Natural killer cell treated with Interleukin-12 subunit alpha and Interleukin-12 subunit beta and Interleukin-15 and Interleukin-18, amount 100 ng/mL, for 72 hours (primary cell): ENCODE results near the gene LRRC38. TPM values are rescaled to one million over a fixed set of nuclear protein-coding genes. Genes with fewer than 3 reads are reported as not detected.
"Not testable (repeated sequence)": the region's sequence is repeated elsewhere in the genome, so short reads cannot be mapped to it uniquely, and the experiment has no call there.

Experiments used
- ATAC-seq, 2 donors: fragments of 150-1000 bp; cut with Tn5 transposase in 1 of 2; sonication (Bioruptor Pico), chemical (Tn5 transposase) in 1 of 2; 2 replicates each; pipeline ENCODE4 v1.10.0; 2021
- DNase-seq: peaks from one replicate; pipeline ENCODE4 v3.0.0; 2022; ENCODE audit warnings: low spot score
- H3K27ac Mint-ChIP-seq, 2 donors: 1 replicate in 1 of 2; 2 replicates in 1 of 2; pipeline ENCODE4 v1.8.0; 2022; ENCODE audit warnings: mixed read lengths in 2 of 2, mild to moderate bottlenecking in 1 of 2, moderate library complexity in 1 of 2
- H3K27me3 Mint-ChIP-seq, 2 donors: 1 replicate in 1 of 2; 2 replicates in 1 of 2; pipeline ENCODE4 v1.8.0; 2022; ENCODE audit warnings: mixed read lengths in 2 of 2
- H3K36me3 Mint-ChIP-seq: one replicate; pipeline ENCODE4 v1.8.0; 2022; ENCODE audit warnings: mixed read lengths
- H3K4me1 Mint-ChIP-seq, 2 donors: 1 replicate in 1 of 2; 2 replicates in 1 of 2; pipeline ENCODE4 v1.8.0; 2022; ENCODE audit warnings: low read depth in 2 of 2, mixed read lengths in 2 of 2, mild to moderate bottlenecking in 1 of 2
- H3K4me3 Mint-ChIP-seq: one replicate; pipeline ENCODE4 v1.8.0; 2022; ENCODE audit warnings: mixed read lengths
- H3K9me3 Mint-ChIP-seq: 2 replicates; pipeline ENCODE4 v1.8.0; 2022; ENCODE audit warnings: mixed read lengths
- total RNA-seq, 2 donors: library from RNA; stranded (reverse); gene quantifications; one replicate each; pipeline ENCODE4 v1.2.3, GENCODE V29; 2022

LRRC38 gene
- total RNA-seq, 2 donors from 2014 or later: not detected

DNA sequence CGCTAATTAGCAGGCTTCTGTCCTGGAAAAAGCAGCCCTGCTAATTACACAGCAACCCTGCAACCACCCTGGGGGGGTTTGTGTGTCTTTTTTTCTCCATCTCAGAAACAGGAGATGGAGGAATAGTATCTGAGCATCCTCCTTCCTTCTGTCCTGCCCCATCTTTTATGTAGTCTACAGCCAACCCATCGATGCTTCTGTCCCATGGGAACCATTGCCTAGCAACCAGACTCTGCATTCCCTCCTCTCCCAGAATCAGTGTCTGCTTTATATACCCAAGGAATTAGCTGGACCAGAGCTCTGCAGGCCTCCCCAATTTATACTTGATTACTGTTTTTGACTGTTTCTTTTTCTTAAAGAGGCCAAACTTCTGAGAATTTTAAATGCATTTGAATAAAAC lies 35.1 kb downstream of the LRRC38 start:
- no peak for DNase-seq
- H3K9me3 Mint-ChIP-seq: no peaks in the 10 kb centered on the region
- ATAC-seq: no peak
- no peak overlapping the region for H3K27ac Mint-ChIP-seq
- H3K27me3 Mint-ChIP-seq: peaks cover 0 to 9% of the 10 kb centered on the region in 2 donors
- H3K4me1 Mint-ChIP-seq: peaks cover 0 to 2% of the 10 kb centered on the region in 2 donors
- no peak overlapping the region for H3K4me3 Mint-ChIP-seq
- no peaks in the 10 kb centered on the region for H3K36me3 Mint-ChIP-seq

DNA sequence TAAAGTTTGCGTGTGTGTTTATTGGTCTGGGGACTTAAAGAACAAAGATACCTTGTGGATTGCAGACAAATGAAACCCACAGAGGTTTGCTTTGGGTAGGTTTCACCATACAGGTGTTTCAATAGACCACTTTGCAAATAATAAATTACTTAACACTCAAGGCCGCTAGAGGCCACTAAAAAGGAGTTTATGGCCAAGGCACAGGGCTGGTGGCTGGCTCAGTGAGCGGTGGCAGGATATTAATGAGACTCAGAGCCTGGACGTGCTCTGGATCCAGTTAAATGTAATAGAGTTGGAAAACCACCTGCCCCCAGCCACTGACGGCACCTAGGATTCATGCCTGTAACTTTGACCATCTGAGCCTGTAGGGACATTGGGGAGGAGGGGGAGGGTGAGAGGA lies 44.5 kb downstream of the LRRC38 start:
- Mint-ChIP-seq H3K9me3 (no peaks in the 10 kb centered on the region), H3K36me3 (no peaks in the 10 kb centered on the region), H3K27ac (no peak overlapping the region), H3K4me1 (no peaks in the 10 kb centered on the region), H3K27me3 (no peaks in the 10 kb centered on the region), H3K4me3 (no peak overlapping the region)
- ATAC-seq (no peak), DNase-seq (no peak)

DNA sequence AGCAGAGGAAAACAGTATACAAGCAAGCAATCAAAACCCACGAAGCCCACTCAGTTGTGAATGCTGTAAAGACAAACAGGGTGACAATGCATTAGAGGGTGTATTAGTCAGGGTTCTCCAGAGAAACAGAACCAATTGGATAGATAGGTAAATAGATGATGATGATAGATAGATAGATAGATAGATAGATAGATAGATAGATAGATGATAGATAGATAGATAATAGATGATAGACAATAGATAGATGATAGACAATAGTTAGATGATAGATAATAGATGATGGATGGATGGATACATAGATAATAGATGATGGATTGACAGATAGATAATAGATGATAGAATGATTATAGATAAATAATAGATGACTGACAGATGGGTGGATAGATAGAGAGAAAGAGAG lies 48.3 kb downstream of the LRRC38 start:
- Mint-ChIP-seq H3K36me3 (no peaks in the 10 kb centered on the region), H3K4me1 (no peaks in the 10 kb centered on the region), H3K27me3 (peaks cover 0 to 2% of the 10 kb centered on the region in 2 donors), H3K4me3 (no peak overlapping the region), H3K27ac (no peak overlapping the region), H3K9me3 (no peaks in the 10 kb centered on the region)
- ATAC-seq (no peak), DNase-seq (no peak)

DNA sequence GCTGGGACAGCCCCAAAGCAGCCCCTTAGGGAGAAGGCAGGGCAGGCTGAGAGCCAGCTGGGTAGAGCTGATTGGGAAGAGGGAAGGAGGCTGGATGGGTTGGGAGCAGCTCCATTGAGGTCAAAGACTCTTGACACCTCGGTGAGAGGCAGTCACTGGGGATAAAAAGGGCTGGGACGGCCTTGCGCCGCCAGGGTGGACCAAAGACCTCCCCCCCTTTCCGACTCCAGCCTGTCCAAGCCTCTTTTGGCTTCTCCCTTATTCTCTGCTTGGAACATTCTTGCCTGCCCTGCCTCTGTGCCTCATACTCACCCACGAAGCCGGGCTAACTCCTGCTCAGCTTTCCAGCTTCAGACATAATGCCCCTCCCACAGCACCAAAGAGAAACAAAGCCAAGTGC lies 51.1 kb downstream of the LRRC38 start:
- DNase-seq: no peak
- Mint-ChIP-seq H3K27ac (no peak overlapping the region), H3K4me3 (no peak overlapping the region), H3K9me3 (no peaks in the 10 kb centered on the region), H3K4me1 (no peaks in the 10 kb centered on the region), H3K36me3 (no peaks in the 10 kb centered on the region), H3K27me3 (peaks cover 2 to 11% of the 10 kb centered on the region in 2 donors)
- no peak for ATAC-seq

DNA sequence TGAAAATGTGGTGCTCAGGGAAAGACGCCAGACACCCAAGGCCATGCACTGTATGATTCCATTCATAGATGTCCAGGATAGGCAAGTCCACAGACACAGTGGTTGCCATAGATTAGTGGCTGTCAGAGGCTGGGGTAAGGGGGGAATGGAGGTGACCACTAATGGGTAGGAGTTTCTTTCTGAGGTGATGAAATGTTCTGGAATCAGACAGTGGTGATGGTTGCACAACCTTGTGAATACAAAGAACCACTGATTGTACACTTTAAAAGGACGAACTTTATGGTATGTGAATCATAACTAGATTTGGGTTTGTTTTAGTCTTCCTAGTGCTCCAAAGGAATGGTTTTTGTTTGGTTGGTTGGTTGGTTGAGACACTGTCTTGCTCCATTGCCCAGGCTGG lies 51.8 kb downstream of the LRRC38 start:
- no peak for ATAC-seq

DNA sequence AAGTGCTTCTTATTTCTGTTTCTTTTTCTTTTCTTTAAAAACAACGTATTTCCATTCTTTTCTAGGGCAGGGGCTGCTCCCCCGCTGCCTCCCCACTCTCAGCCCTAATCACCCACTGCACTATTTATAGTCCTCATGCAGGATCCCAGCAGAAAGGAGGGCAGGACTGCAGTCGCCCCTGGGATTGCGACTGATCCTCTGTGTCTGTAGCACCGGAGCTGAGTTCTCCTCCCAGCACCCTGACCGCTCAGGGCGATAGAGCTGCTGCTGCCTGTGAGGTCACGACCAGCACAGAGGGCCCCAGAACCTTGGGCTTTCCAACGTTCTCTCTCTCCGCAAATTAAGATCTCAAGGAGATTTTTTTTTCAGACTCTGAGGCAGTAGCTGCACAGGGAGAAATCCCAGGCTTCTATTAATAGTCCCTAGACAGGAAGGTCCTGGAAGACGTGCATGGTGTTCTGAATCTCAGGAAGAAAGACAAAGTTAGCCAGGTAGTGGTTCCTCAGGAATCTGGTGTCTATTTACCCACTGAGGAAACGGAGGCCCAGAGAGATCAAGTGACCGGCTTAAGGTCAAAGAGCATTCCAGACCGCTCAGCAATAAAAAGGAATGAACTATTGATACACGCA lies 56.8 kb downstream of the LRRC38 start:
- Mint-ChIP-seq H3K27me3 (peaks cover 0 to 16% of the 10 kb centered on the region in 2 donors), H3K9me3 (no peaks in the 10 kb centered on the region), H3K27ac (no peak overlapping the region), H3K4me3 (no peak overlapping the region), H3K4me1 (no peaks in the 10 kb centered on the region), H3K36me3 (no peaks in the 10 kb centered on the region)
- ATAC-seq: no peak
- no peak for DNase-seq

More for the DNA sequence above, 51.8 kb downstream of the LRRC38 start:
- Mint-ChIP-seq H3K27ac (no peak overlapping the region), H3K4me3 (no peak overlapping the region), H3K9me3 (no peaks in the 10 kb centered on the region), H3K27me3 (peaks cover 2 to 16% of the 10 kb centered on the region in 2 donors), H3K4me1 (no peaks in the 10 kb centered on the region), H3K36me3 (no peaks in the 10 kb centered on the region)
- no peak for DNase-seq

DNA sequence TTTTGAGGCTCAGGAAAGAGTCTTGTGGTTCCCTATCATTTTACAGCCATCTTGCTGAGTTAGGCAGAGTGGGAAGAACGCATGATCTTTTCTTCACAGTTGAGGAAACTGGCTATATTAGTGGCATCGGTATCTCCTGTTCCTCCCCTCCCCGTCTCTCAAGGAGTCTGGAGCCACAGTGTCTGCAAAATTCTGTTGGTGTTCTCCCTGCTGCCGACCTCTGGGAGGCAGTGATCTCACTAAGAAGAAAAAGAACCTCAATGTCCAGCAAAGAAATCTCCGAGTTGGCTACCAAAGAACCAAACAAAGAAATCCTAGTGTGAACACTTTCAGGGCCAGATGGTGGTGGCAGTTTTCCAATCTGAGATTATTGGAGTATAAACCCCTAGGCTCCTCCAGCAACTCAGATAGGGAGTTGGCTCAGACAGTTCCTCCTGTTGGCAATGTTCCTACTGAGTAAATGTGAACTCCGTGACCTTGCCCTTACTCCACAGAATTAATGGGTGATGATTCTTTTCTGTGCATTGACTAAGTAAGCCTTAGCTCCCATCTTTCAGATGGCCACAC lies 62.3 kb downstream of the LRRC38 start:
- Mint-ChIP-seq H3K36me3 (no peaks in the 10 kb centered on the region), H3K9me3 (no peaks in the 10 kb centered on the region), H3K4me1 (no peaks in the 10 kb centered on the region), H3K27me3 (no peaks in the 10 kb centered on the region), H3K27ac (no peak overlapping the region), H3K4me3 (no peak overlapping the region)
- ATAC-seq (no peak), DNase-seq (no peak)

DNA sequence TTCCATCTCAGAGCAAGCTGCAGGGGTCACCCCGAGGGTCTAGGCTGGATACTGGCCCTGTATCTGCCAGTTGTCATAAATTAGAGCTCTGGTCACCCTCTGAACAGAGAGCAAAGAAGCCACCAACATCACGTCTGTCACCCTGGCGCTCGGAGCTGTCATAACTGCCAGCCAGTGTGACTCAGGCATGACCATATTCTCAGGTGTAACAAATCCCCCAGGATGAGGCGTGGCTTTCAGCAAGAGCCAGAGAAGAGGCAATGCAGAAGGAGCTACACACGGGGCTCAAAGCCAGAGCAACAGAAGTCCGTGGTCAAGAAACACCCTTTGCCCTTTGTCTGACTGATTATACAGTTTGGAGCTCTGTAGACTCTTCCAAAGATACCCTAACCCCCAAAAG lies 63.6 kb downstream of the LRRC38 start:
- H3K36me3 Mint-ChIP-seq: no peaks in the 10 kb centered on the region
- no peaks in the 10 kb centered on the region for H3K9me3 Mint-ChIP-seq
- DNase-seq: no peak
- no peaks in the 10 kb centered on the region for H3K4me1 Mint-ChIP-seq
- no peak for ATAC-seq
- no peak overlapping the region for H3K27ac Mint-ChIP-seq
- no peaks in the 10 kb centered on the region for H3K27me3 Mint-ChIP-seq
- no peak overlapping the region for H3K4me3 Mint-ChIP-seq

DNA sequence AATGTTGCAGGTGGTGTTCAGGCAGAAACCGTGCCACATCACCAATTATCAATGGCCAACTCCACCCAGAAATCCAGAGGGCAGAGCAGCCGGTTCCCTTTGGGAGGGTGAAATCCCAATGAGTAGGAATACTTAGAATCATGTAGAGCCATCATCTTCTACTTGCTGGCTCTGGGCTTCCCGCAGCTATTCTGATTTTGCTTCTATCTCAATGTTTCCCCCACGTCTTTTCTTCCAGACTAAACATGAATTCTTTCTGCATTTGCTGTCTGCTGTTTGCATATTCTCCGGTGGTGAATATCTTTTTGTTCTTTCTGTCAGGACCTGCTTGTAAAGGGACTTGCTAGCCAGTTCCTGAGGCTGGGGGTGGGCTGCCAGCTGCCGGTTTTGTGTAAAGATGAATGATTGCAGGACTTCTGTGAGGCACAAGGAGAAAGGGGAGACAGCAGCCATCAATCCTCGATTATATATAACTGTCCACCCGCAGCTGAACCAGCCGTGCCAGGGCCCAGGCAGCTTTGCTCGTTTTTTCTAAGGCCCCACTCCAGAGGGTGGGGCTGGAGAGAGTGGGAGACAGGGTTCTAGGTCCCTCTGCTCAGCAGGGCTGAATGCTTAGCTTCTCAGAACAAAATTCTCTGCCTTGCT lies 70.3 kb downstream of the LRRC38 start:
- no peaks in the 10 kb centered on the region for H3K36me3 Mint-ChIP-seq
- H3K27me3 Mint-ChIP-seq: no peaks in the 10 kb centered on the region
- no peak overlapping the region for H3K27ac Mint-ChIP-seq
- ATAC-seq: peak in 1 of 2 donors; percentile 61
- no peak for DNase-seq
- H3K4me3 Mint-ChIP-seq: no peak overlapping the region
- no peaks in the 10 kb centered on the region for H3K9me3 Mint-ChIP-seq
- H3K4me1 Mint-ChIP-seq: no peaks in the 10 kb centered on the region

DNA sequence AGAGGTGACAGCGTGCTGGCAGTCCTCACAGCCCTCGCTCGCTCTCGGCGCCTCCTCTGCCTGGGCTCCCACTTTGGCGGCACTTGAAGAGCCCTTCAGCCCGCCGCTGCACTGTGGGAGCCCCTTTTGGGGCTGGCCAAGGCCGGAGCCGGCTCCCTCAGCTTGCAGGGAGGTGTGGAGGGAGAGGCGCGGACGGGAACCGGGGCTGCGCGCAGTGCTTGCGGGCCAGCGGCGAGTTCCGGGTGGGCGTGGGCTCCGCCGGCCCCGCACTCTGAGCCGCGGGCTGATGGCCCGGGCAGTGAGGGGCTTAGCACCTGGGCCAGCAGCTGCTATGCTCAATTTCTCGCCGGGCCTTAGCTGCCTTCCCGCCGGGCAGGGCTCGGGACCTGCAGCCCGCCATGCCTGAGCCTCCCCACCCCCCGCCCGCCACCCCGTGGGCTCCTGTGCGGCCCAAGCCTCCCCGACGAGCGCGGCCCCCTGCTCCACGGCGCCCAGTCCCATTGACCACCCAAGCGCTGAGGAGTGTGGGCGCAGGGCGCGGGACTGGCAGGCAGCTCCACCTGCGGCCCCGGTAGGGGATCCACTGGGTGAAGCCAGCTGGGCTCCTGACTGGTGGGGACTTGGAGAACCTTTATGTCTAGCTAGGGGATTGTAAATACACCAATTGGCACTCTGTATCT lies 74.6 kb downstream of the LRRC38 start:
- H3K4me1 Mint-ChIP-seq, H3K27ac Mint-ChIP-seq, H3K27me3 Mint-ChIP-seq, DNase-seq, H3K9me3 Mint-ChIP-seq, ATAC-seq, H3K4me3 Mint-ChIP-seq, H3K36me3 Mint-ChIP-seq: not testable (repeated sequence)

DNA sequence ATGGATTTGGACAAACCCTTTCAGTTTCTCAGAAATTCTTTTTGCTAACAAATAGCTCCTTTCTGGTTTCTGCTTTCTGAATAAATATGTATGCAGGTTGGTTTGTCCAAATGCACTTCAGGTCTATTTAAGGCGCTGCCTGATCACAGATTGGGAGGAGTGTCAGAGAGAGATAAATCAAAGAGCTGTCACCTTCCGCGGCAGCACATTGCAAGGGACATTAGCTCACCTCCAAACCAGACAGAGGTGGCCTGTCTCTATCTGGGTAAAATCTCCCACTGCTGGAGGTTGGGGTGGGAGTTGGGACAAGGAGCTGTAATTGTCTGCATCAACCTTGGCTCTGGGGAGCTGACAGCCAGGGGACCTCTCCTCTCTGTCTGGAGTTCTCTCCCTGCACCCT lies 78.3 kb downstream of the LRRC38 start:
- DNase-seq (no peak), ATAC-seq (peak in 1 of 2 donors; percentile 11)
- Mint-ChIP-seq H3K36me3 (no peaks in the 10 kb centered on the region), H3K9me3 (no peaks in the 10 kb centered on the region), H3K27ac (no peak overlapping the region), H3K4me1 (no peaks in the 10 kb centered on the region), H3K27me3 (no peaks in the 10 kb centered on the region), H3K4me3 (no peak overlapping the region)

DNA sequence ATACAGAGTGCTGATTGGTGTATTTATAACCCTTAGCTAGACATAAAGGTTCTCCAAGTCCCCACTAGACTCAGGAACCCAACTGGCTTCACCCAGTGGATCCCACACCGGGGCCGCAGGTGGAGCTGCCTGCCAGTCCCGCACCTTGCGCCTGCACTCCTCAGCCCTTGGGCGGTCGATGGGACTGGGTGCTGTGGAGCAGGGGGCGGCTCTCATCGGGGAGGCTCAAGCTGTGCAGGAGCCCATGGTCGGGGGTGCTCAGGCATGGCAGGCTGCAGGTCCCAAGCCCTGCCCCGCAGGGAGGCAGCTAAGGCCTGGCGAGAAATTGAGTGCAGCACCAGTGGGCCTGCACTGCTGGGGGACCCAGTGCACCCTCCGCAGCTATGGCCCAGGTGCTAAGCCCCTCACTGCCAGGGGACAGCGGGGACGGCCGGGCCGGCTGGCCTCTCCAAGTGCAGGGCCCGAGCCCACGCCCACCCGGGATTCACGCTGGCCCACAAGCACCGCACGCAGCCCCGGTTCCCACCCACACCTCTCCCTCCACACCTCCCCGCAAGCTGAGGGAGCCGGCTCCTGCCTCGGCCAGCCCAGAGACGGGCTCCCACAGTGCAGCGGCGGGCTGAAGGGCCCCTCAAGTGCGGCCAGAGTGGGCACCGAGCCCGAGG lies 80.0 kb downstream of the LRRC38 start:
- not testable (repeated sequence) for H3K4me1 Mint-ChIP-seq, H3K36me3 Mint-ChIP-seq, H3K27ac Mint-ChIP-seq, H3K27me3 Mint-ChIP-seq, ATAC-seq, H3K9me3 Mint-ChIP-seq, H3K4me3 Mint-ChIP-seq, DNase-seq

DNA sequence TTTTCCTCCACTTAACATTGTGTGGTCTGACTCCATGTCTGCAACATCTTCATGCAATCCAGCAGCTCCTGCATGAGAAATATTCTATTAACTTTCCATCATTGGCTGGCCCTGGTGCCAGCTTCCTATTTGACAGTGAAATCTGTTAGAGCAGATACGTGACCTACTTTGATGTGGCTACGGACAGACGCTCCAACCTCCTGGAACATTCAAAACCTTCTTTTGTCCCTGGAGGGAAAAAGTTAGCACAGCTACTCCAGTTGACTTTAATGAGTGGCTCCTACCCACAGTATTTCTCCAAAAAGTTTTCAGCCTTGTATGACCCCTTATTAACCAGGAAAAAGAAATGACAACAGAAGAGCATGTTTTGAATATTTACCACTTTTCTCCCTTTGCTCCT lies 81.6 kb downstream of the LRRC38 start:
- H3K4me1 Mint-ChIP-seq: no peaks in the 10 kb centered on the region
- no peak overlapping the region for H3K27ac Mint-ChIP-seq
- peaks cover 0 to 8% of the 10 kb centered on the region in 2 donors for H3K27me3 Mint-ChIP-seq
- DNase-seq (no peak), ATAC-seq (no peak)
- H3K4me3 Mint-ChIP-seq: no peak overlapping the region
- no peaks in the 10 kb centered on the region for H3K36me3 Mint-ChIP-seq
- no peaks in the 10 kb centered on the region for H3K9me3 Mint-ChIP-seq

DNA sequence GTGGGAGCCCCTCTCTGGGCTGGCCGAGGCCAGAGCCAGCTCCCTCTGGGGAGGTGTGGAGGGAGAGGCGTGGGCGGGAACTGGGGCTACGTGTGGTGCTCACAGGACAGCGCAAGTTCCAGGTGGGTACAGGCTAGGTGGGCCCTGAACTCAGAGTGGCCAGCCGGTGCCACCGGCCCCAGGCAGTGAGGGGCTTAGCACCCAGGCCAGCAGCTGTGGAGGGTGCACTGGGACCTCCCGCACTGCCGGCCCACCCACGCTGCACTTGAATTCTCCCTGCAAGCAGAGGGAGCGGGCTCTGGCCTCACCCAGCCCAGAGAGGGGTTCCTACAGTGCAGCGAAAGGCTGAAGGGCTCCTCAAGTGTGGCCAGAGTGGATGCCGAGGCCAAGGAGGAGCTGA lies 83.3 kb downstream of the LRRC38 start:
- H3K9me3 Mint-ChIP-seq: no peaks in the 10 kb centered on the region
- peaks cover 0 to 8% of the 10 kb centered on the region in 2 donors for H3K27me3 Mint-ChIP-seq
- DNase-seq (no peak), ATAC-seq (peak; percentile 27 to 40)
- H3K27ac Mint-ChIP-seq: no peak overlapping the region
- no peaks in the 10 kb centered on the region for H3K36me3 Mint-ChIP-seq
- H3K4me1 Mint-ChIP-seq: no peaks in the 10 kb centered on the region
- H3K4me3 Mint-ChIP-seq: no peak overlapping the region
